NCI-H226 (cell line): Measurements from ENCODE around the gene BPI.
A peak's percentile ranks its signal among the peaks of the same experiment; 100 is the strongest.
"Not testable (repeated sequence)": the region's sequence is repeated elsewhere in the genome, so short reads cannot be mapped to it uniquely, and the experiment has no call there.

Experiments used
- DNase-seq: peaks from one replicate; pipeline ENCODE4 v3.0.0-alpha.2; 2015

Gene BPI

DNA sequence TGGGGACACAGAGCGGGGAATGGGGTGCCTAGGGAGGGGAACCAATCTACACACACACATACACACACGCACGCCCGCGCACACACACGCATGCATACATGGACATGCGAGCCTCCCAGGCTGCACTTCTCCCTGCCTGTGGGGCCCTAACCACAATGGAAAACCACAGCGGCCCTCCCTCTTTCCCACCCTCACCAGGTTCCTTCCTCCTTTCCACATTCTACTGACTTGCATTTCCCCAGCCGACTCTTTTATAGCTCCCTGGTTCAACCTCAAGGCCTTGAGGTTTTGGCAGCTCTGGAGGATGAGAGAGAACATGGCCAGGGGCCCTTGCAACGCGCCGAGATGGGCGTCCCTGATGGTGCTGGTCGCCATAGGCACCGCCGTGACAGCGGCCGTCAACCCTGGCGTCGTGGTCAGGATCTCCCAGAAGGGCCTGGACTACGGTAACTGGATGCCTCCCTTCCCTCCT lies at the start of gene BPI:
Gene BPI, plus strand, starts transcription at position 249 of the 472 bp plus-strand sequence. Its CDS starts 68 bp downstream, at position 317.
- DNase-seq: no peak

GRCh38 chr20:38254621-38255020 lies 49.3 kb upstream of the BPI start:
- DNase-seq: not testable (repeated sequence)

DNA sequence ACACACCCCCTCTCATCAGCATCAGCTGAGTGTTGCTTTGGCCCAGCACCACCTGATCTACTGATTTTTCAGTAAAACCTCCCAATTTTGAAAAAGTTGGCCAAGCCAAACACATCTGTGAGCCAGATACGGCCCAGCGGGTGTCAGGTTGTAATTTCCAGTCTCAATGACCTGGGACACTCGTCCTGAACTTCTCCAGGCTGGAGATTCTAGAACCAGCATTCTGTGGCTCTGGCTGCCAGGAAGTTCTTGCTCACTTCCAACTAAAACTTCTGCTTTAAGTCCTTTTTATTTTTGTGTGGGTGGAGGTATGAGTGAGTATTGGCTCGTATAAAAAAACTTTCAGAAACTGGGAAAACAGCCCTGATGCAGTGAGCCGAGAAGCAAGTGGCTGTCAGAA lies 48.6 kb upstream of the BPI start:
- DNase-seq: no peak

- DNase-seq: no peak
These were observed 47.9 kb upstream of the BPI start for GRCh38 chr20:38256021-38256420.

- DNase-seq: no peak
These were observed 47.0 kb upstream of the BPI start for GRCh38 chr20:38256966-38257365.

- no peak for DNase-seq
These were observed 45.3 kb upstream of the BPI start for GRCh38 chr20:38258545-38259215.

DNA sequence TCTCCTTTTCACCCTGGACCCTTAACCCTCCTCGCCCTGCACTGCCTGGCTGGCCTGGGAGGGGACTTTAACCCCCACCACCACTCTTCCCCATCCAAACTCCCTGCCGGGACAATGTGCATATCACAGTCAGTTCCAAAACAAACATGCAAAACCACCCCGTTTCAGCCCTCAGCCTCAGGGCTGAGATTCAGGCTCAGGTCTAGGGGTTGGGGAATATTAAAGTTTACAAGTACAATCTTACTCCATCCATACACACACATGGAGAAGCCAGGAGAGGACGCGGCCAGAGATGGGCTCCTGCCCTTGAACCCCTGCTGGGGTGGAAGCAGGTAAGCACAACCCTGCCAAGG lies 44.0 kb upstream of the BPI start:
- DNase-seq: no peak

GRCh38 chr20:38260378-38261053 lies 43.4 kb upstream of the BPI start, which contains the start of gene KIAA1755:
KIAA1755 (minus strand) TSS chr20:38260735; CDS start chr20:38260500, 235 bp downstream.
- no peak for DNase-seq

- DNase-seq: no peak
These were observed 42.9 kb upstream of the BPI start for GRCh38 chr20:38261054-38261390.

GRCh38 chr20:38262931-38263330 lies 41.0 kb upstream of the BPI start:
- no peak for DNase-seq

- no peak for DNase-seq
These were observed 37.5 kb upstream of the BPI start for GRCh38 chr20:38266426-38266825.

DNA sequence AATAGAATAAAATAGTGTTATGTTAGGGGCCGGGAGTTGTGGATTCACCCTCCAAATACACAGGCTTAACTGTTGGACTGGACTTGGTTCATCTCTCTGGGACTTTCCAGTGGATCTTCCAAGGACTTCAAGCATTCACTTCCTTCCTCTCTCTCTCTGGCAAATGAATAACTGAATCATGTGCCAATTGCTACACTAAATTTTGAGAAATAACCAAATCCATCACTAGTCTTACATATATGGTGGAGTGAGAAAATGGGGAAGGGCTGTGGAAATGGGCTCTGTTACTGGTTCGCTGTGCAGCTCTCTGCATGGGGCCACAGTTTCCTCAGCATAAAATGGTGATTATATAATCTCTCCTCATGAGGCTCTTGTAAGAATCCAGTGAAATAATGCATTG lies 36.7 kb upstream of the BPI start:
- DNase-seq: no peak

DNA sequence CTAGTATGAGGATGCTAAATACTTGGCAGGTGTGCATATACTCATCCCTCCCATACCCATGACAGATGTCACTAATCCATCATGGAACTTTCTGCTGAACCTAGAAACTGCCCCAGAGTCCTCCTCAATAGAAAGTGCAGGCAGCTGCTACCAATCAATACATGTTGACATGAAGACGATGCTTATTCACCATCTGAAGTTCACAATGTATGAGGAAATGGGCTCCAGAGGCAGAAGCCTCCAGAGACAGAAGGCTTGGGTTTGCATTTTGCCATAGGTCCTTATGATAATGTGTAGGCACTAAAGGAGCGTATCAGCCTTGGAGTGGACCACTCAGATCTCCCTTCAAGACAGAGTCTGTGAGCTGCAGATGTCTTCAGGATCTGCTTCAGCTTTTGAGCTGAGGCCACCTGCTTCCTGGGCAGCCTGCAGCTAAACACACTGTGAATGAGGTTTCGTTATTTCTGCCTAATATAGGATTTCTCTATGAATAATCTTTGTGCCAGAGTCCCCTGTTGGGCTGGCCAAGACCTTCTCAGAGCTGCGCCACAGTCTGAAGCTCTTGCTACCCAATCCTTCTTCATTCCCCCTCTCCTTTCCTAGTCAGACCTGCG lies 35.9 kb upstream of the BPI start:
- no peak for DNase-seq

DNA sequence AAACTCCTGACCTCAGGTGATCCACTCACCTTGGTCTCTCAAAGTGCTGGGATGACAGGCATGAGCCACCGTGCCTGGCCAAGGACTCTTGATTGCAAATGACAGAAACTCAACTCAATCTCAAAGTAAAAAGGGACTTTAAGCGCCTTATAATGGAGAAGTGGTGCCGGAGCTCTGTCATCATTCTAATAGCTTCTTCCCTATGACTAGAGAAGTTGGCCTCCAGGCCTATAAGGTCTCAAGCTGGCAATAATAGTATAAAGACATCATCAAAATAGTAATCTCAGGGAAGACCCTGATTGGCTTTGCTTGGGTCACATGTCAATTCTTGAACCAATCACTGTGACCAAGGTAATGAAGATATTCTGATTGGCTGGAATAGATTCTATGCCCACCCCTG lies 34.9 kb upstream of the BPI start:
- no peak for DNase-seq

DNA sequence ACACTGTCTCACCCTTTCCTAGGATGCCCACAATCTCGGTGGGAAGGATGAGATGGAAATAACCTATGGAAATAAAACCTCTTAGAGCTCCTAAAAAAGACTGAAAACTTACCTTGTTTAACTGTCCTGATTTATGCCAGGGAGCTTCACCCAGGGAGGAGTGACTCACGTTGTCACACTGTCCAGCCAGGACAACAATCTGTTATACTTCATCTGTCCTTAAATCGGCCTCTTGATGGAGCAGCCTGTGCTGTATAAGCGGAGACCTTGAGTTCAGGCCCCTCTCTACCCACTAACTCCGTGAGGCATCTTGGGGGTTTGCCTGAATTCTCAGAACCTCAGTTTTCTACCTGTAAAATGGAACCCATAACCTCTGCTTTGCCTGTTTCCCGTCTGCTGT lies 34.2 kb upstream of the BPI start:
- DNase-seq: no peak

GRCh38 chr20:38270869-38271605 lies 32.9 kb upstream of the BPI start:
- DNase-seq: peak; percentile 90

DNA sequence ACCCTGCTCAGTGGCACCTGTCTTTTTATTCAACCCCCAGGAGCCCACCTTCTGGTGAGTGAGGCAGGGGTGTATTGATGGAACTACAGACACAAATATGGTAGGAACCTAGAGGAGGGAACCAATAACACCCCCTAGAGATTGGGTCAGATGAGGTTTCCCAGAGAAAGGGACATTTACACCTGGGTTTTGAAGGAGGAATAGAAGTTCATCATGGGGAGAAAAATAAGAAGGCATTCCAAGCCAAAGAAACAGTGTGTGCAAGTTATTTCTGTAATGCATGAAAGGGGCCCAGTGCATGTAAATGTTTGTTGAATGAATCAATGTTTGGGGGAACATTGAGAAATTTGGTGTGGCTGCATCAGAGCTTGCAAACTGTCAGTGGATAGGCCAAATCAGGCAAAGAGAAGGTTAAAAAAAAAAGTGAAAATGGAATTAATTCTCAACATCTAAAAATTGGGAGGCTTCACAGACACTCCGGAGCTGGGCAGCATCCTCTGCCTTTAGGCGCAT lies 32.3 kb upstream of the BPI start:
- no peak for DNase-seq

- peak; percentile 51 for DNase-seq
These were observed 31.6 kb upstream of the BPI start for GRCh38 chr20:38272398-38272797.

DNA sequence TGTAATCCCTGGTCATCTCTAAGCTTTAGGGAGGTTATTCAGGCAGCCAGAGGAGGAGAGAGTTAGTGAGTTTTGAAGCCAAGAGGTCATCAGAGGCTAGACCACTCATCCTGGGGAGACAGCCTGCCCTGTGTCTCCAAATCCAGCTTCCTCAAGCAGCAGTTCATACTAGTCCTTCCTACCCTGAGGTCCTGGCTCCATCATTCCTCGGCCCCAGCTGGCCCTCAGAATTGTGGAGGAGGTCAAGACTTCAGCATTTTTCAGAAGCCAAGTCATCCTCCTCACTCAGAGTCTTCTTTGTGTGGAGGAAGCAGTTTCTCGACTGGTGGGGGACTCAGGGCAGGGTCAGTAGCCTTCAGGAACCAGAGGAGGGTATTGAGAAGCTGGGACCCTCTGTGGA lies 31.0 kb upstream of the BPI start:
- peak; percentile 81 for DNase-seq

DNA sequence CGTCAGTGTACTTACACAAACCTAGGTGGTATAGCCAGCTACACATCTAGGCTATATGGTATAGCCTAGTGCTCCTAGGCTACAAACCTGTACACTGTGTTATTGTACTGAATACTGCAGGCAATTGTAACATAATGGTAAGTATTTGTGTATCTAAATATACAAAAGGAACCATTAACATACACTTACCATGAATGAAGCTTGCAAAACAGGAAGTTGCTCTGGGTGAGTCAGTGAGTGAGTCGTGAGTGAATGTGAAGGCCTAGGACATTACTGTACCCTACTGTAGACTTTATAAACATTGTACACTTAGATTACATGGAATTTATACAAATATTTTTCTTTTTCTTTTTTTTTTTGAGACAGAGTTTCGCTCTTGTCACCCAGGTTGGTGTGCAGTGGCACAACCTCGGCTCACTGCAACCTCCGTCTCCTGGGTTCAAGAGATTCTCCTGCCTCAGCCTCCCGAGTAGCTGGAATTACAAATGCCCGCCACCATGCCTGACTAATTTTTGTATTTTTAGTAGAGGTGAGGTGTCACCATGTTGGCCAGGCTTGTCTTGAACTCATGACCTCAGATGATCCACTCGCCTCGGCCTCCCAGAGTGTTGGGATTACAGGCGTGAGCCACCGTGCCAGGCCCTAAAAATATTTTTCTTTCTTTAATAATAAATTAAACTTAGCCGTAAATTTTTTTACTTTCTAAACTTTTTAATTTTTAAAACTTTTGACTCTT lies 28.0 kb upstream of the BPI start:
- peak; percentile 73 for DNase-seq

- DNase-seq: no peak
These were observed 26.7 kb upstream of the BPI start for GRCh38 chr20:38277285-38277684.

- no peak for DNase-seq
These were observed 26.3 kb upstream of the BPI start for GRCh38 chr20:38277691-38278090.

DNA sequence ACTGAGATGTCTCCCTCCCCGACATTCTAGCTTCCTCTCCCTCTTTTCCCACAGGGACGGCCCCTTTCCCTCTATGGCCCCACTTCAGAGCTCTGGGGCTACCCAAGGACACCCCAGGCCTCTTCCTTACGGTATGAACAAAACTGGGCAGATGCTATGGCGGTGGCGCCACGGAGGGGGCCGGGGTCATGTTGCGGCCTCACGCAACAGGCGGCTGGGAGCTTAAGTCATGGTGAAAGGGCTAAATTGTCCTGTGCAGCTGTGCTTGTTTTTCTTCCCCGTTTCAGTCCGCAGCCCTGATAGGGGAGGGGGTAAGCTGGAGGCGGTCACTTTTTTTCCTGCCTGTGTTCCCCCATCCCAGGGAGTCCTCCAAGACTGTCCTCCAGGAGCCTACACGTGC lies 25.8 kb upstream of the BPI start:
- DNase-seq: no peak
